H9 (cell line): ENCODE measurements around the gene WWC2. TPM values are rescaled to one million over a fixed set of nuclear protein-coding genes. Genes with fewer than 3 reads are reported as not detected.

Experiments used
- DNase-seq: peaks from one replicate; pipeline ENCODE4 v3.0.0-alpha.2; 2017
- H2AFZ ChIP-seq: one replicate; pipeline ENCODE4 v1.6.1; 2013; ENCODE audit warnings: mild to moderate bottlenecking, low read length, control low read depth, moderate library complexity
- H2AK5ac ChIP-seq: 2 replicates; pipeline ENCODE4 v1.6.1; 2013; ENCODE audit warnings: low read length, control low read depth, mixed read lengths; ENCODE audit not compliant: insufficient read length
- H2BK120ac ChIP-seq: one replicate; pipeline ENCODE4 v1.6.1; 2013; ENCODE audit warnings: low read depth, mild to moderate bottlenecking, low read length, control low read depth, inconsistent platforms; ENCODE audit not compliant: poor library complexity, severe bottlenecking
- H2BK12ac ChIP-seq: 2 replicates; pipeline ENCODE4 v1.6.1; 2013; ENCODE audit warnings: low read length, control low read depth, mixed read lengths, low read depth; ENCODE audit not compliant: insufficient read length
- H2BK15ac ChIP-seq: 2 replicates; pipeline ENCODE4 v1.6.1; 2013; ENCODE audit warnings: low read depth, low read length, control low read depth
- H2BK20ac ChIP-seq: one replicate; pipeline ENCODE4 v1.6.1; 2013; ENCODE audit warnings: low read depth, mild to moderate bottlenecking, low read length, control low read depth, inconsistent platforms; ENCODE audit not compliant: poor library complexity, severe bottlenecking
- H2BK5ac ChIP-seq: 2 replicates; pipeline ENCODE4 v1.6.1; 2013; ENCODE audit warnings: low read length, control low read depth, mixed read lengths; ENCODE audit not compliant: insufficient read length
- H3K14ac ChIP-seq: 2 replicates; pipeline ENCODE4 v1.6.1; 2013; ENCODE audit warnings: low read length, control low read depth; ENCODE audit not compliant: insufficient read depth
- H3K18ac ChIP-seq: 2 replicates; pipeline ENCODE4 v1.6.1; 2013; ENCODE audit warnings: low read depth, mild to moderate bottlenecking, mixed read lengths, low read length, control low read depth; ENCODE audit not compliant: insufficient read length
- H3K23ac ChIP-seq: 2 replicates; pipeline ENCODE4 v1.6.1; 2013; ENCODE audit warnings: low read length, control low read depth, mixed read lengths, low read depth; ENCODE audit not compliant: insufficient read length
- H3K23me2 ChIP-seq: 2 replicates; pipeline ENCODE4 v1.6.1; 2013; ENCODE audit warnings: low read depth, mild to moderate bottlenecking, mixed read lengths, low read length, control low read depth; ENCODE audit not compliant: insufficient read length, poor library complexity, severe bottlenecking
- H3K27ac ChIP-seq: 2 replicates; pipeline ENCODE4 v1.5.1; 2013; ENCODE audit warnings: low read length, control low read depth, mixed read lengths, low read depth; ENCODE audit not compliant: insufficient read length
- H3K27me3 ChIP-seq: 2 replicates; pipeline ENCODE4 v1.6.1; 2013; ENCODE audit warnings: low read length, control low read depth, inconsistent platforms; ENCODE audit not compliant: insufficient read depth
- H3K4ac ChIP-seq: 2 replicates; pipeline ENCODE4 v1.6.1; 2013; ENCODE audit warnings: low read depth, mild to moderate bottlenecking, control low read depth, inconsistent platforms, low read length, moderate library complexity
- H3K4me1 ChIP-seq: 2 replicates; pipeline ENCODE4 v1.6.1; 2013; ENCODE audit warnings: low read length, control low read depth, inconsistent platforms; ENCODE audit not compliant: insufficient read depth
- H3K4me2 ChIP-seq: 2 replicates; pipeline ENCODE4 v1.6.1; 2013; ENCODE audit warnings: low read length, control low read depth, mixed read lengths; ENCODE audit not compliant: insufficient read length, insufficient read depth
- H3K56ac ChIP-seq: 2 replicates; pipeline ENCODE4 v1.6.1; 2013; ENCODE audit warnings: low read depth, mild to moderate bottlenecking, mixed read lengths, low read length, control low read depth; ENCODE audit not compliant: insufficient read length
- H3K79me1 ChIP-seq: 2 replicates; pipeline ENCODE4 v1.6.1; 2013; ENCODE audit warnings: low read depth, mild to moderate bottlenecking, moderate library complexity, low read length, control low read depth, inconsistent platforms; ENCODE audit not compliant: insufficient read depth, poor library complexity, severe bottlenecking
- H3K79me2 ChIP-seq: 2 replicates; pipeline ENCODE4 v1.6.1; 2013; ENCODE audit warnings: low read length, control low read depth, inconsistent platforms; ENCODE audit not compliant: insufficient read depth
- H3K9ac ChIP-seq: 2 replicates; pipeline ENCODE4 v1.6.1; 2013; ENCODE audit warnings: low read length, control low read depth, mixed read lengths; ENCODE audit not compliant: insufficient read length; ENCODE audit errors: extremely low read depth
- H3K9me3 ChIP-seq: one replicate; pipeline ENCODE4 v1.6.1; 2013; ENCODE audit warnings: low read depth, low read length, inconsistent platforms; ENCODE audit not compliant: control insufficient read depth
- H3T11ph ChIP-seq: one replicate; pipeline ENCODE4 v1.6.1; 2013; ENCODE audit warnings: mild to moderate bottlenecking, low read length, control low read depth, inconsistent platforms
- H4K20me1 ChIP-seq: one replicate; pipeline ENCODE4 v1.6.1; 2013; ENCODE audit not compliant: control insufficient read depth, insufficient read length, insufficient read depth
- H4K5ac ChIP-seq: 2 replicates; pipeline ENCODE4 v1.6.1; 2013; ENCODE audit warnings: low read depth, mild to moderate bottlenecking, mixed read lengths, low read length, control low read depth; ENCODE audit not compliant: insufficient read length
- H4K8ac ChIP-seq: replicated peaks from 2 replicates; pipeline ENCODE4 v1.6.1; 2013; ENCODE audit warnings: low read length, control low read depth, mixed read lengths, low read depth; ENCODE audit not compliant: insufficient read length
- H4K91ac ChIP-seq: 2 replicates; pipeline ENCODE4 v1.6.1; 2013; ENCODE audit warnings: low read depth, mild to moderate bottlenecking, moderate library complexity, mixed read lengths, low read length, control low read depth; ENCODE audit not compliant: insufficient read length
- H3K27ac Mint-ChIP-seq, 3 experiments: 2 replicates in 2 of 3; 3 replicates in 1 of 3; pipeline ENCODE4 v1.8.0; 2020 to 2021; ENCODE audit warnings: mixed read lengths in 3 of 3, mild to moderate bottlenecking in 1 of 3, moderate library complexity in 1 of 3
- H3K27me3 Mint-ChIP-seq: 2 replicates; pipeline ENCODE4 v1.8.0; 2021; ENCODE audit warnings: low read depth, mild to moderate bottlenecking, moderate library complexity, mixed read lengths
- H3K36me3 Mint-ChIP-seq, 3 experiments: 2 replicates in 2 of 3; 3 replicates in 1 of 3; pipeline ENCODE4 v1.8.0; 2020 to 2021; ENCODE audit warnings: low read depth in 3 of 3, mixed read lengths in 3 of 3; ENCODE audit not compliant: insufficient read depth in 1 of 3
- H3K4me1 Mint-ChIP-seq, 2 experiments: 2 replicates each; pipeline ENCODE4 v1.8.0; 2020; ENCODE audit warnings: mixed read lengths in 2 of 2
- H3K4me3 Mint-ChIP-seq, 2 experiments: 2 replicates in 1 of 2; 3 replicates in 1 of 2; pipeline ENCODE4 v1.8.0; 2020 to 2021; ENCODE audit warnings: mild to moderate bottlenecking in 2 of 2, mixed read lengths in 2 of 2, moderate library complexity in 1 of 2
- H3K9me3 Mint-ChIP-seq, 2 experiments: 2 replicates in 1 of 2; 3 replicates in 1 of 2; pipeline ENCODE4 v1.8.0; 2020; ENCODE audit warnings: mild to moderate bottlenecking in 2 of 2, mixed read lengths in 2 of 2, moderate library complexity in 1 of 2
- WGBS: extraction: QIAGEN DNeasy Blood & Tissue Kit; methylation state at CpG from one replicate; pipeline ENCODE4 v1.1.7; 2013; ENCODE audit warnings: missing lambda C conversion rate, low lambda C conversion rate, mixed read lengths; ENCODE audit not compliant: insufficient read length; ENCODE audit errors: extremely low coverage; 5-methylcytosine and 5-hydroxymethylcytosine counted together
- total RNA-seq: library from RNA; stranded (reverse); gene quantifications from 2 replicates; pipeline ENCODE4 v1.2.1, GENCODE V29; 2021
- TF ChIP-seq, protein P1 (sequence below): fragments of 200-600 bp; sonication (generic); conservative IDR thresholded peaks from 3 replicates; pipeline ENCODE4 v1.8.0; 2021; ENCODE audit warnings: antibody characterized with exemption, mild to moderate bottlenecking

Gene WWC2
- total RNA-seq, 1 experiment from 2014 or later = 106 TPM

DNA sequence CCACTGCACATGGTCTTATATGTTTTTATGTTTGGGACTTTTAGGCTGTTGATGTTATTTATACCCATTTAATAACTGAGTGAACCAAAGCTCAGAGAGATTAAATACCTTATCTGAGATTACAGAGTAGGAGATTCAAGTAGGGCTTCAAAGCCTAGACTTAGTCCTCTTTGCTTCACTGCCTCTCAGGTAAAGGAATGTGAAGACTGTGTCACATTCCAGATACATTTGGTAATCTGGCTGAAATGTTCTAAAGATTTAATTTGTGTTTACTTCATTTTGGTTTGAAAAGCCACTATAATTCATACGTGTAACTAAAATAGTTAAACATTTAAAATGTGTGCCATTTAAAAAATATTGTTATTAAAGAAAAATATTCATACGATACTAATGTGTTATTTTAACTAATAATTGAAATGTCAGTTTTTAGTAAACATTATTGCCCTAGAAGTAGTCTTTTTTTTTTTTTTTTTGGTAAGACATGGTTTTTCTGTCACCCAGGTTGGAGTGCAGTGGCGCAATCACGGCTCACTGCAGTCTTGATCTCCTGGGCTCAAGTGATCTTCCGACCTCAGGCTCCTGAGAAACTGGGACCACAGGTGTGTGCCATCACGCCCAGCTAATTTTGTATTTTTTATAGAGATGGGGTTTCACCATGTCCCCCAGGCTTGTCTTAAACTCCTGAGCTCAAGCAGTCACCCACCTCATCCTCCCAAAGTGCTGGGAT is 54.3 kb downstream of the WWC2 start:
- WGBS = no CpG with 5 or more reads among the region's 6 CpGs
- no peak overlapping the region for H3K27ac ChIP-seq
- no peak overlapping the region for H3K9ac ChIP-seq
- H3T11ph ChIP-seq = no peak overlapping the region
- H3K18ac ChIP-seq = no peak overlapping the region
- H3K79me2 ChIP-seq = peaks cover 23% of the 10 kb centered on the region; the same call in 1 of the 2 replicates
- H2BK120ac ChIP-seq = no peak overlapping the region
- no peak overlapping the region for H3K56ac ChIP-seq
- no peak overlapping the region for H2BK15ac ChIP-seq
- peaks cover 4% of the 10 kb centered on the region; the same call in 1 of the 2 replicates for H3K4me1 ChIP-seq
- H4K8ac ChIP-seq = no peak overlapping the region
- H2AFZ ChIP-seq = no peak overlapping the region
- H3K23me2 ChIP-seq = no peaks in the 10 kb centered on the region
- no peak overlapping the region for H2BK12ac ChIP-seq
- peaks cover 6% of the 10 kb centered on the region for H3K79me1 ChIP-seq
- no peaks in the 10 kb centered on the region for H4K20me1 ChIP-seq
- no peak overlapping the region for H3K4me2 ChIP-seq
- H3K14ac ChIP-seq = no peak overlapping the region
- H3K9me3 ChIP-seq = no peaks in the 10 kb centered on the region
- no peak overlapping the region for H2BK5ac ChIP-seq
- no peak for DNase-seq
- Mint-ChIP-seq H3K27me3 (no peaks in the 10 kb centered on the region), H3K4me1 (peaks cover 25 to 34% of the 10 kb centered on the region in 2 experiments), H3K4me3 (no peak overlapping the region), H3K36me3 (peaks cover 2 to 7% (median 5%) of the 10 kb centered on the region in 3 experiments; a peak in 4 of 7 replicates), H3K9me3 (no peaks in the 10 kb centered on the region), H3K27ac (peak overlapping the region; percentile 39 to 68 (median 59); a peak in 2 of 7 replicates)
- H4K91ac ChIP-seq = no peak overlapping the region
- no peak overlapping the region for H2AK5ac ChIP-seq
- no peak overlapping the region for H3K23ac ChIP-seq
- H3K4ac ChIP-seq = no peak overlapping the region
- no peaks in the 10 kb centered on the region for H3K27me3 ChIP-seq
- TF ChIP-seq, protein P1, sequence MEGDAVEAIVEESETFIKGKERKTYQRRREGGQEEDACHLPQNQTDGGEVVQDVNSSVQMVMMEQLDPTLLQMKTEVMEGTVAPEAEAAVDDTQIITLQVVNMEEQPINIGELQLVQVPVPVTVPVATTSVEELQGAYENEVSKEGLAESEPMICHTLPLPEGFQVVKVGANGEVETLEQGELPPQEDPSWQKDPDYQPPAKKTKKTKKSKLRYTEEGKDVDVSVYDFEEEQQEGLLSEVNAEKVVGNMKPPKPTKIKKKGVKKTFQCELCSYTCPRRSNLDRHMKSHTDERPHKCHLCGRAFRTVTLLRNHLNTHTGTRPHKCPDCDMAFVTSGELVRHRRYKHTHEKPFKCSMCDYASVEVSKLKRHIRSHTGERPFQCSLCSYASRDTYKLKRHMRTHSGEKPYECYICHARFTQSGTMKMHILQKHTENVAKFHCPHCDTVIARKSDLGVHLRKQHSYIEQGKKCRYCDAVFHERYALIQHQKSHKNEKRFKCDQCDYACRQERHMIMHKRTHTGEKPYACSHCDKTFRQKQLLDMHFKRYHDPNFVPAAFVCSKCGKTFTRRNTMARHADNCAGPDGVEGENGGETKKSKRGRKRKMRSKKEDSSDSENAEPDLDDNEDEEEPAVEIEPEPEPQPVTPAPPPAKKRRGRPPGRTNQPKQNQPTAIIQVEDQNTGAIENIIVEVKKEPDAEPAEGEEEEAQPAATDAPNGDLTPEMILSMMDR = no peak
- H4K5ac ChIP-seq = no peak overlapping the region
- no peak overlapping the region for H2BK20ac ChIP-seq
